Activated T-cell treated with anti-CD3 and anti-CD28 coated beads, Interleukin-2, amount 50 U/mL, for 1 hour (primary cell): Measurements from ENCODE around the gene CAMTA1.
"Not testable (repeated sequence)": the region's sequence is repeated elsewhere in the genome, so short reads cannot be mapped to it uniquely, and the experiment has no call there.

Experiments used
- DNase-seq: peaks from one replicate; pipeline ENCODE4 v3.0.0-alpha.2; 2020

CAMTA1 gene

GRCh38 chr1:6909857-6910256 lies 124.6 kb downstream of the CAMTA1 start:
- no peak for DNase-seq

DNA sequence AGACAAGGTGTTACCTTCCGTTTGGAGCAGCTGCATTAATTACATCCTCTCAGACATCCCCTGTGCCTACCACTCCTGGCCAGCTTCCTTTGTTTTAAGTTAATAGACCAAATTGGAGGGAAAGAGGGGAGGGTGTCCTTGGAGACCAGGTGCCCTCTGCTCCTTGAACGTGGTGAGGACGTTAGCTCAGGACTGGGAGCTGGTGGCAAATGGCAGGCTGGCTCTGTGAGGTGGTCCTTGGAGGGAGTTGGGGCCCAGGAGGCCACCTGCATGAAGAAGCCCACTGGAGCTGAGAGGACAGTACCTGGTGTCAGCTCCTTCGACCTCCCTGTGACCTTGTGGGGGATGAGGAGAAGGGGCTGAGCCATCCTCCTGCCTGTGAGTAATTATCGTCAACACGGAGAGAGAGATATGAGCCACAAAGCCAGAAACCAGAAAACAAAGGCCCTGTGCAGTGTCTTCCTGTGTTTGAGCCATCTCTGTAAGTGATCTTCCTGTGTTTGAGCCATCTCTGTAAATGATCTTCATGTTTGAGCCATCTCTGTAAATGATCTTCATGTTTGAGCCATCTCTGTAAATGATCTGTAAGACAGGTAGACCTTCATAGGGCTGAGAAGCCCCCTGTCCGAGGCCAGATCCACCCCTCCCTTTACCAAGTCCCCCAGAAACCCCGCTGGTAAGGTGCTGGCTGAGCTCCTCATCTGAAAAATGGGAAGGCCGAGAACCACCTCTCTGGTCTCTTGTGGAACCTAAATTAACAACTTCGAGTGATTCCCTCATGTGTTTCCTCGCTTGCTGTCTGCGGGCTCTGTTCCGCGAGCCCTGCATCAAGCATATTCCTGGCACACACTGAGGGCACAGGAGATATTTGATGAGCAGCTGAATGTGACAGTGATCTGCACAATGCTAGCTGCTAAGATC lies 126.0 kb downstream of the CAMTA1 start:
- no peak for DNase-seq

DNA sequence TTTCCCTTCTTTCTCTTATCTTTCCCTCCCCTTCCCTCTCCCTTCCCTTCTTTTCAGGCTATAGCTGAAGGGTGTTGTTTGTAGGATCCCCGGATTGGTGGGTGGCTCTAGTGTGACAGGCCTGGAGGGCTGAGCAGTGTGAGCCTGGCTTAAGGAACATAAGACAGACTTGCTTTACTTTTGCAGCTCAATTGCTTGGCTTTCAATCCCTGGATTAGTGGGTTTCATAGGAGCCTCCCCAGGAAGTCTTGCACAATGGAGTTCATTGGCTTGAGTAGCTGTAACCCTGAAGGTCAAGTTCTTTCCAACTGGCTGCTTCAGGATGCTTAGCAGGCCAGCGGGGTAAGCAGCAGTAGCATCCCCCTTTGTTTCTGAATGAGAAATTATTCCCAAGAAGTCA lies 126.7 kb downstream of the CAMTA1 start:
- no peak for DNase-seq

GRCh38 chr1:6912518-6912917 lies 127.3 kb downstream of the CAMTA1 start:
- DNase-seq, result no peak

DNA sequence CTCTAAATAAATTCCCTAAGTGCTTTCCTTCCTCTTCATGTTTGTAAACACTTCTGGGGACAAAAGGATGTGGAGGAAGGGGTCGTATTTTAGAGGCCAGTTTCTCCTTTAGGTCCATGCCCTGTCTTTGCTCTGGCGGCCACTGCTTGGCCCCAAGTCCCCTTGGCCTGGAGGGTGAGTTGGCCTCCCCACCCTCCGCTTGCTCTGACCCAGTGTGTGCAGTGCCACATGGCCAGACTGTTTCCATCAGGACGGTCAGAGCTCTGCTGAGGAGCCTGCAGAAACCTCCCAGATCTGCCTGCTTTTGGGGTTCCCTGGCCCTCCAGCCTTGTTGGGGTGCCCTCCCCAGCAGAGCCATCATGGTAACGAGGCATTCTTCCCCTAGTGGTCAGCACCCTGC lies 127.8 kb downstream of the CAMTA1 start:
- no peak for DNase-seq

DNA sequence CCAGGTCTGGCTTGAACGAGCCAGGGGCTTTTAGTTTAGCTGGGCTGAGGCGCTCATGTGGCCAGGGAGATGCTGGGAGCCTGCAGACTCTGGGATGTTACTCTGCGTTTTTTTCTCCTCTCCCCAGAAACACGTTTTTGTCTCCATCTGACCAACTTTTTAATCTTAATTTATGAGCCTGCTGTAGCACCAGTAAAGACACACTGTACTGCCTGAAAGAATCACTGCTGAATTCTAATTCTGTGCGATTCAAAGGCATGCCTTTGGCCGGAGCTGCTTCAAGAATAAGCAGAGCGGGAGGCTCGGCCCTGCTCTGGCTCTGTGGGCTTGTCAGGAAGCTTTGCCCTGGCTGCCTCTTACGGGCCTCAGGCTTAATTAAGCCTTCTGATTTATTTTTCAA lies 129.5 kb downstream of the CAMTA1 start:
- no peak for DNase-seq

- DNase-seq, result no peak
Observed at GRCh38 chr1:6915999-6916565, 130.8 kb downstream of the CAMTA1 start.

- no peak for DNase-seq
Observed at GRCh38 chr1:6917067-6917466, 131.8 kb downstream of the CAMTA1 start.

GRCh38 chr1:6918186-6918924 lies 133.1 kb downstream of the CAMTA1 start:
- no peak for DNase-seq

- DNase-seq, result no peak
Observed at GRCh38 chr1:6918925-6919511, 133.8 kb downstream of the CAMTA1 start.

DNA sequence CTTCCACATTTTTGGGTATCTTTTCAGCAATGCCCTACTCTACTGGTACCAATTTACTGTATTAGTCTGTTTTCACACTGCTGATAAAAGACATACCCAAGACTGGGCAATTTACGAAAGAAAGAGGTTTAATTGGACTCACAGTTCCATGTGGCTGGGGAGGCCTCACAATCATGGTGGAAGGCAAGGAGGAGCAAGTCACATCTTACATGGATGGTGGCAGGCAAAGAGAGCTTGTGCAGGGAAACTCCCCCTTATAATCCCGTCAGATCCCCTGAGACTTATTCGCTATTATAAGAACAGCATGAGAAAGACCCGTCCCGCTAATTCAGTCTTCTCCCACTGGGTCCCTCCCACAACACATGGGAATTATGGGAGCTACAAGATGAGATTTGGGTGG lies 136.3 kb downstream of the CAMTA1 start:
- DNase-seq, result not testable (repeated sequence)

- no peak for DNase-seq
Observed at GRCh38 chr1:6922096-6922931, 137.1 kb downstream of the CAMTA1 start.

DNA sequence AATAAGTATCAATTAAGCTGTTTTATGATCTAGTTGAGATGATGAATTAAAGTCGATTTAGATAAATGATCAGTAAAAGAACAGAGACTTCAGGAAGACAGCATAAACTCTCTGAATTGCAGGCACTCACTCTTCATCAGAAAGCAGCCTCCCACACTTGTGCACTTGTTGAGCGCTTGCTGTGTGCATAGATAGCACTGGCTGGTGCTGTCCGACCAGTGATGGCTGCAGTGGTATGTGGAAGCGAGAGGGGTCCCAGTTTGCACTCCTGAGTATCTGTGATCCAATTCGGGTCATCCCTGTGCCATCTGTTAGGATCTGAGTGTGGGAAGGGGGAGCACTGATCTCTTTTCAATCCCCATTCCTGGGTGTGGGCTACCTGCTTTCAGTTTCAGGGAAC lies 137.8 kb downstream of the CAMTA1 start:
- DNase-seq, result no peak

GRCh38 chr1:6923416-6923815 lies 138.2 kb downstream of the CAMTA1 start:
- no peak for DNase-seq

DNA sequence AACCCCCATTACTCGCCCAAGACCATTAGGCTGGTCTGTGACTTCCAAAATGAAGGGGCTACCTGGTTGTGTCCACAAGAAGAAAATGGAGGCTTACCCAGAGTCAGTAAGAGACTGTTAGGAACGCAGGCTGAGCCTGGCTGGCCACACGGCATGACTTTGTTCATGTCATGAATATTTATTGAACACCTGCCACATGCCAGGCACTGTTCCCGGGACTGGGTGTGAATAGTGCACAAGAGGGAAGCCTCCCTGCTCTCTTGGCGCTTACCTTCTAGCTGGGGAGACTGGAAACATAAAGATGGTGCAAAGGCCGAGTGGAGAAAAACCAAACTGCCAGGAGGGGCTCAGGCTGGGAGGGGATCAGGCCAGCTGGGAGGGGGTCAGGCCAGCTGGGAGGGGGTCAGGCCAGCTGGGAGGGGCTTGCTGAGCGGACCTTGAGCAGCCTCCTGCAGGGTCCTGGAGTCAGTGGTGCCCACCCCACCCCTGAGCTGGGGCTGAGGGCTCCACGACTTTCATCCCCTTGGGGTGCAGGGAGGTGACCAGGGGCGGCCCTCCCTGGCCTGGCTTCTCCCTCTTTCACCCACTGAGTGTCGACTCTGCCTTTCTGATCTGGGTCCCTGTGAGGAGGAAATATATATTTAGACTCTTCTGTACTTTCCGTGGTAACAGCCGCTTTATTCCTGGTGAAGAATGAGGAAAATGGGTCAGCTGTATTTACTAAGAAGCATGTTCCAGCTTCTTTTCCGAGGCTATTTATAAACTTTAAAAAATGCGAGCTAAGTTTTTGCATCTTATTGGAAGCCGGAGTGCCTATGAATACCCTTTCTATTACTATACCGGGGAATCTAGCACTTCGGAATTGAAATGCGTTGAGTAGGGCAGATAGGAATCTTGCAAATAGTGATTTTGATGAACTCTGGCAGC lies 139.0 kb downstream of the CAMTA1 start:
- no peak for DNase-seq

- DNase-seq, result no peak
Observed at GRCh38 chr1:6924891-6925290, 139.6 kb downstream of the CAMTA1 start.

GRCh38 chr1:6927626-6928025 lies 142.4 kb downstream of the CAMTA1 start:
- DNase-seq, result no peak

DNA sequence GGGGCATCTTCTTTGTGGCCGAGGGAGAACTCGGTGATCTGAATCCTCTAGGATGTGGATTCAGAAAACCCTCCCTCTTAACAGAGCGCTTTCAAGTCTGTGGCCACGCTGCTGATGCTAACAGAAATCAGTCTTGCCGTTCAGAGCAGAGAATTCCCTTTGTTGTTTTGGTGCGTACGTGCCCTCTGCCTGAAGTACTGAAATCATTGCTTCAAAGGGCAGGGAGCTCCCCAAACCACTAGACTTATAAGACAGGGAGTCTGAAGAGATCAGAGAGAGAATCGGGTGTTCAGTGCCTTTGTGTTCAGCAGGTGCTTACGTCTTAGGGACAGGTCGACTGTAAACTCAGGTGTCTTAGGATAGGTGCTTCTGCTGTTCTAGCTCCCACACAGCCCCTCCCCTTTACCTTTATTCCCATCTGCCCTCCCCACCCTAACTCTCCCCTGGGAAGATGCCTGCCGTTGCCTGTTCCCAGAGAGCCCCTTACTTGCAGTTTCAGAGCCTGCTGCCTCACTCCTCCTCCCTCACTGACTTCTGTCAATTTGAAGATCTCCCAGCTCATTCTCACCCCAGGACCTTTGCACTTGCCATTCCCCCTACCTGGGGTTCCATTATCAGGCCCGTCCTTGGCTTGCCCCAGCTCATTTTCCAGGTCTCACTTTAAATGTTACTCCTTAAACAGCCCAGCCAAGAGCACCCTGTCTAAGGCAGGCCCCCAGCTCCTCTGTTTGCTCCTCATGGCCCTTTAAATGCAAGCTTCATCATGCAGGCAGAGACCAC lies 143.0 kb downstream of the CAMTA1 start:
- no peak for DNase-seq

GRCh38 chr1:6930732-6931300 lies 145.6 kb downstream of the CAMTA1 start:
- no peak for DNase-seq

DNA sequence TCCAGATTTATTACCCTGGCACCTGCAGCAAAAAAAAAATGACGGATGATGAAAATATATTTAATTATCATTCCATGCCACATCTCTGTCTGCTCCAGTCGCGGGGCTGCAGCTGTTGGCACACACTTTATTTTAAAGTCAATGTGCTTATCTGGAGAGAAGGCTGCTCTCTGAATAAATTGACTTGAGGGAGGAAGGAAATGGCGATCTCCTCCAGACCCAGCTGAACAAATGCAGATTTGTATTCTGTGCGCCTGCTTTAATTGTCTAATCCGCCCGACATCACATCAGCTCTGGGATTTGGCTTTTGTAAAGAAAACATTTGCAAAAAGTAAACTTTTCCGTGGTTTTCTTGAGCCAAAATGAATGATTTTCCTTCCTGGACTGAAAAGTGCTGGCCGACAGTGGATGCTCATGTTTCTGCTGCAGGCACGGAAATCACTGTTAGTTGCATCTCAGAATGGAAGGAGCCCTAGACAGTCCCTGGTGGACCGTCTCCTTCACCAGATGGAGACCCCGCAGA lies 150.2 kb downstream of the CAMTA1 start:
- DNase-seq, result no peak
